Measurements from ENCODE around the gene RNF213. TPM values are rescaled to one million over a fixed set of nuclear protein-coding genes. Genes with fewer than 3 reads are reported as not detected.

RNF213 gene
- 168 TPM for total RNA-seq
- long read RNA-seq, partial matches to known transcripts, result 28 of 45 reads
- long read RNA-seq, other reads (novel, unspliced or antisense), result 16 of 45 reads

- no peak for DNase-seq (ENCODE audit: low spot score)
Measured at GRCh38 chr17:80260791-80261158, at the start of gene RNF213. Gene RNF213, plus strand, starts transcription at chr17:80260852. Its CDS starts 2,830 bp downstream, at chr17:80263682.

- DNase-seq (ENCODE audit: low spot score), result no peak
Measured at GRCh38 chr17:80212109-80212508, 48.5 kb upstream of the RNF213 start.

- no peak for DNase-seq (ENCODE audit: low spot score)
Measured at GRCh38 chr17:80212511-80212910, 48.1 kb upstream of the RNF213 start.

GRCh38 chr17:80212962-80213642 lies 47.5 kb upstream of the RNF213 start:
- no peak for DNase-seq (ENCODE audit: low spot score)

GRCh38 chr17:80213643-80213975 lies 47.0 kb upstream of the RNF213 start:
- DNase-seq (ENCODE audit: low spot score), result no peak

DNA sequence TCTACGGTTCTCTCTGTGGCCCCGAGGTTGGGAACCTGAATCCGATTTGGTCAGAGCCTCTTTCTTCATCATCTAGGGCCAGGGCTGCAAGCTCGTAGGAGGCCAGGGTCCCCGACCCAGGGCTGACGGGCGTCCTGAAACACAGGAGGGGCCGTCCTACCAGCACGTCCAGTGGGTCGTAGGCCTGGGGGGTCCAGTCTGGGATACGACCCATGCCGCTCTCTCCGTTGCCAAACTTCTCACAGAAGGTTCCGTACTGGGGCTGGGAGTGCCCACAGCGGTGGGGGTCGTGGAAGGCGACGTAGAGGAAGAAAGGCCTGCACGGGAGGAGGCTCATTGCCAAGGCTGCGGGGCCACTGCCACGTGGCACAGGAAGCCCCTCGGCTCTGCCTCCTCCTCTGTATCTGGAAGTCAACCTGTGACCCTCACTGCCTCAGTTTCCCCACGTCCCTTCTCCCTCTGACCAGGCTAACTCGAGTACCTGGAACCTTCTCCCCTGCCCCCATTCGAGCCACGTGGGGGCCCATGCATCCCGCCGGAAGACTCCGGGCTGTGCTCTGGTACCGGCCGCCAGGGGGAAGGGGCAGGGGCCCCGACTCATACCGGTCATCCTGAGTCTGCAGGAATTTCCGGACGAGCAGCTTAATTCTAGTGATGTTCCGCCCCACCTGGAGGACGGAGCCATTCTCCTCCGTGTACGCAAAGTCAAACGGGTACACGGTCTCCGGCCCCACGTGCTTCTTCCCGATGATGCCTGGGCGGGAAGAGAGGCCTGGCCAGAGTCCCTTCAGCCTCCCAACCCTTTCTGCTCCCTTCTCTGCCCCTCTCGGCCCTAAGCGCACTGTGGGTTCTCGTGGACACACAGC lies 46.4 kb upstream of the RNF213 start:
- DNase-seq (ENCODE audit: low spot score), result no peak

DNA sequence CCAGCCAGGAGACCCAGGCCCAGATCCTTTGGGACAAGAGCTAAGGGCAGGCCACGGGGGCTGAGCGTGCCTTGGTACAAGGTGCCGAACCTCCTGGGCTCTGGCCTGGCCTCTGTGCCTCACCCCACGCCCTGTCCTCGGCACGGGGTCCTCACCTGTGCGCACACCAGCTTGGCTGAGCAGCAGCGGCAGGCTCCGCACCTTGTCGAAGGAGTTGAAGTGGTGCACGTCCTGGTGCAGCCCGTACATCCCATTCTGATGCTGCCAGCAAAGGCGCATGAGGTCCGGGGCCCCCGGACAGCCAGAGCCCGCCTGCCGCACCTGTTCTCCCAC lies 45.8 kb upstream of the RNF213 start:
- no peak for DNase-seq (ENCODE audit: low spot score)

- DNase-seq (ENCODE audit: low spot score), result no peak
Measured at GRCh38 chr17:80216473-80217456, 43.9 kb upstream of the RNF213 start.

- no peak for DNase-seq (ENCODE audit: low spot score)
Measured at GRCh38 chr17:80217703-80218362, 42.8 kb upstream of the RNF213 start.

GRCh38 chr17:80218391-80218790 lies 42.3 kb upstream of the RNF213 start:
- DNase-seq (ENCODE audit: low spot score), result no peak

GRCh38 chr17:80219013-80219762 lies 41.5 kb upstream of the RNF213 start:
- DNase-seq (ENCODE audit: low spot score), result no peak

DNA sequence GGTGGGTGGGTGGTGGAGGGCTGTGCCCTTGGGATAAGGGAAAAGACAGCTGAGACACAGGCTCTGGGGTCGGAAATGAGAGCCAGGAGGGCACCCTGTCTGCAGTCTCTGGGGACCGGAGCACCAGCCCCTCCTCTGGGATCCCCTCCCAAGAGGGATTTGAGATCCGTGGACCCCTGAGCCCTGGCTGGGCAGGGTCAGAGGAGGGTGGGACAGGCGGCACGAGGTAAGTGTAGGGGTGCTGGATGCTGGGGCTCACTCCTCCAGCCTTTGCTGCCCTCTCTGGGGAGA lies 40.9 kb upstream of the RNF213 start:
- no peak for DNase-seq (ENCODE audit: low spot score)

DNA sequence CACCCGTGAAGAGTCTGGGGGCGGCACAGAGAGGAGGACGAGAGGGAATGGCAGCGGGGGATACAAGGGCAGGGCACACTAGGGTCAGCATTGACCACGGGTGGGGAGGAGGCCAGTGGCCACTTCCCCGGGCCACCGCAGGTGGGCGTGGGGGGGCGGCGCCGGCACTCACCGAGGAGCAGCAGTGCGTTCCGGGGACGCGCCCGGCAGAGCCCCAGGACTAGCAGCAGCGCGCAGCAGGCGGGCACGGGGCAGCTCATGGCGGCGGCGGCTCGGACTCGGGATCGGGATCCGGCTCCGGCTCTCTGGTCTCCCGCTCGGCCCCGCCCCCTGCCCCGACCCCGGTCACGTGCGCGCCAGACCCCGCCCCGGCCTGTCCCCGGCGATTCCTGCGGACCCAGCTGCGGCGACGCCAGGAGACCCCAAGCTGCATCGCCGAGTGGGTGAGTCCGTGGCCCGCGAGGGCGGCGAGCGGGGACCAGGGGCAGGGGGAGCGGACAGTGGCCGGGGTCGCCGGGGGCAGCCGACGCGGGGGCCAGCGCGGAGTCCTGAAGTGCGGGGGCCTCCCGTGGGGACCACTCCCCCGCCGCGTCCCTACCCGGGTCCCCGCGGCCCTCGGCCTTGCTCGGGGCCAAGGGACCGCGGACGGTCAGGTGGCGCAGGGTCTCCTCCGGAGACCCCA lies 40.5 kb upstream of the RNF213 start, which contains the start of the genes SGSH and SLC26A11:
SGSH (minus strand) TSS at position 280 of the 682 bp plus-strand sequence; CDS start at position 260, 20 bp downstream.
SLC26A11 (plus strand) TSS at position 374 of the 682 bp plus-strand sequence. CDS start 1,134 bp downstream, outside the sequence.
- peak; percentile 93 for DNase-seq (ENCODE audit: low spot score)

DNA sequence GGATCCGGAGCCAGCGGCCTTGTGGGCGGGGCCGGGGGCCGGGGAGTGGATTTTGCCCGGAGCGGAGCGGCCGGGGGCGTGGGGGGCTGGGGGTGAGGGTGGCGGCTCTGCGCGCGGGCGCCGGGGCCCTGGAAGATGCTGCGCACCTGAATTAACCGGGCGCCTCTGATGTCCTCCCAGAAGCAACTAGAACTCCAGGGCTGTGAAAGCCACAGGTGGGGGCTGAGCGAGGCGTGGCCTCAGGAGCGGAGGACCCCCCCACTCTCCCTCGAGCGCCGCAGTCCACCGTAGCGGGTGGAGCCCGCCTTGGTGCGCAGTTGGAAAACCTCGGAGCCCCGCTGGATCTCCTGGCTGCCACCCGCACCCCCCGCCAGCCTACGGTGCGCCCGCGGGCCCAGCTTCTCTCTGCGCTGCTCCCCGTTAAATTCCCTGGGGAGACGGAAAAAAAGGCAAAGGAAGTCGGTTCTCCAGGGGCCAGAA lies 39.9 kb upstream of the RNF213 start:
- DNase-seq (ENCODE audit: low spot score), result no peak

DNA sequence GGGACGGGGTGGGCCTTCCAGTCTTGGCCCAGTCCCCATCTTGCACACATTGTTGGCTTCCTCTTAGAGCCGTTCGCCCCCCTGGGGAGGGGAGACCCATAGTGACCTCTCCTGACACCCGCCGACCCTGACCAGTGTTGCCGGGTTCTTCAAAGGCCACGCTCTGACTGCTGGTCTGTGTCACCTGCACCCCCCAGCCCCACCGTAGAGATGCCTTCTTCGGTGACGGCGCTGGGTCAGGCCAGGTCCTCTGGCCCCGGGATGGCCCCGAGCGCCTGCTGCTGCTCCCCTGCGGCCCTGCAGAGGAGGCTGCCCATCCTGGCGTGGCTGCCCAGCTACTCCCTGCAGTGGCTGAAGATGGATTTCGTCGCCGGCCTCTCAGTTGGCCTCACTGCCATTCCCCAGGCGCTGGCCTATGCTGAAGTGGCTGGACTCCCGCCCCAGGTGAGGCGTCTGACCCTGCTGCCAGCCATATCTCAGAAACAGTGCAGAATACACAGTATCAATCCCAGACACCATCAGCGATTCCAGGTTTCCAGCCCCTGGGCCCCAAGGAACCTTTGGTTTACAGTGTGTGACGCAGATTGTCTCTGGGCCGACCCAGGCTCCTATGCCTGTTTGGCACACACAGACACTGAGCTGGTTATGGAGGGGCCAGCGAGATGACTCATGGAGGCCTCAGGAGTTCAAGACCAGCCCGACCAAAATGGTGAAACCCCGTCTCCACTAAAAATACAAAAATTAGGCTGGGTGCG lies 39.1 kb upstream of the RNF213 start:
- no peak for DNase-seq (ENCODE audit: low spot score)

DNA sequence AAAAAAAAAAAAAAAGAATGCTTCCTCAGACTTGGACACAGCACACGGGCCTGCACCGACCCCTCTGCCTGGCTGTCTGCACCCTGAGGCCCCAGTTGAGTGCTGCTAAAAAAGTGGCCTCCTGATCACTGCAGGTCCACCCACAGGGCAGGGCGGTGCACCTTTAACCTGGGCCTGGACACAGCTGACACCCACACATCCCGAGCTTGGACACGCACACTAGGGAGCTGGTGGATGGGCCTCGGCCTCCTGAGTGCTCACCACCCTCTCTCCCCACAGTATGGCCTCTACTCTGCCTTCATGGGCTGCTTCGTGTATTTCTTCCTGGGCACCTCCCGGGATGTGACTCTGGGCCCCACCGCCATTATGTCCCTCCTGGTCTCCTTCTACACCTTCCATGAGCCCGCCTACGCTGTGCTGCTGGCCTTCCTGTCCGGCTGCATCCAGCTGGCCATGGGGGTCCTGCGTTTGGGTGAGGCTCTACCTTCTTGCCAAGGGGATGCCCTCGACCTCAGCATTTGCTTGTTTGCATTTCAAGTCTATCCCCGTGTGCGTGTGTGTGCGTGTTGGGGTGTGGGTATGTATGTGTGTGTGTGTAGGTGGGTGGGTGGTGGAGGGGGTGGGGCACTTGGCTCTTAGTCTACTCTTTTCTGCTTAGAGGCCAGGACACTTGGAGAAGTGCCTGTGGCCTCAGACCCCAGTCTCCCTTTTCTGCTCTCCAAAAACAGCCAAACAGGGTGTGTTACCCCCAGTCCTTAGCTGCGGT lies 38.1 kb upstream of the RNF213 start:
- DNase-seq (ENCODE audit: low spot score), result no peak

- no peak for DNase-seq (ENCODE audit: low spot score)
Measured at GRCh38 chr17:80223142-80223815, 37.4 kb upstream of the RNF213 start.
